ENCODE results near the gene GMNC.

GMNC gene

GRCh38 chr3:190826018-190826417 is 36.5 kb downstream of the GMNC start:
- ATAC-seq (replicated peaks): no peak
- no peak overlapping the region for H3K27ac Mint-ChIP-seq
- H3K36me3 Mint-ChIP-seq (ENCODE audit: insufficient read depth): no peaks in the 10 kb centered on the region
- DNase-seq: no peak
- H3K27me3 Mint-ChIP-seq: no peaks in the 10 kb centered on the region
- H3K4me3 Mint-ChIP-seq: no peak overlapping the region
- H3K9me3 Mint-ChIP-seq: peaks cover 5 to 6% of the 10 kb centered on the region in 2 donors
- no peaks in the 10 kb centered on the region for H3K4me1 Mint-ChIP-seq (ENCODE audit: low read depth in 2 of 2)

GRCh38 chr3:190825386-190826016 is 37.0 kb downstream of the GMNC start:
- Mint-ChIP-seq H3K27ac (no peak overlapping the region), H3K4me3 (no peak overlapping the region), H3K36me3 (ENCODE audit: insufficient read depth) (no peaks in the 10 kb centered on the region), H3K27me3 (no peaks in the 10 kb centered on the region), H3K9me3 (peaks cover 0 to 2% of the 10 kb centered on the region in 2 donors), H3K4me1 (ENCODE audit: low read depth in 2 of 2) (no peaks in the 10 kb centered on the region)
- ATAC-seq (replicated peaks): no peak
- no peak for DNase-seq

GRCh38 chr3:190811775-190812480 is 50.6 kb downstream of the GMNC start:
- no peak for ATAC-seq (replicated peaks)
- Mint-ChIP-seq H3K27ac (no peak overlapping the region), H3K27me3 (no peaks in the 10 kb centered on the region), H3K4me1 (ENCODE audit: low read depth in 2 of 2) (no peaks in the 10 kb centered on the region), H3K4me3 (no peak overlapping the region), H3K36me3 (ENCODE audit: insufficient read depth) (no peaks in the 10 kb centered on the region), H3K9me3 (no peaks in the 10 kb centered on the region)
- no peak for DNase-seq

GRCh38 chr3:190810957-190811356 is 51.5 kb downstream of the GMNC start:
- Mint-ChIP-seq H3K4me3 (no peak overlapping the region), H3K4me1 (ENCODE audit: low read depth in 2 of 2) (no peaks in the 10 kb centered on the region), H3K9me3 (no peaks in the 10 kb centered on the region), H3K27me3 (no peaks in the 10 kb centered on the region), H3K36me3 (ENCODE audit: insufficient read depth) (no peaks in the 10 kb centered on the region), H3K27ac (no peak overlapping the region)
- no peak for ATAC-seq (replicated peaks)
- DNase-seq: no peak

DNA sequence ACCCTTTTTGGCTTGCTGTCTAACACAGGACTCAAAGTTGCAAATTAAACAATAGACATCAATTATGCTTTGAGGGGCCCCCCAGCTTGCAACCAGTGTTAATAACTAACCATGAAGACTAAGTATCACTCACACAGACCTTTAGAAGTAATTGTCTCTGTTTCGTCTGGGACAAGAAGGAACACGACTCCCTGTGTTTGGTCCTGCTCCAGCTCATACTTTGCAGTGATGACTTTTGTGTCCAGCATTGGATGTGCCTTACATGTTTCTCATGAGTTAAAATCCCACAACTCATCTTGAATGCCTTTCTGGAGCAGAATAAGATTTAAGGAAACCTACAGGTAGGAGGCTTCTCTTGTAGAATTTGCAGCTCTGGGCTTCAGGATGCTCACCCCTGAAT is 53.1 kb downstream of the GMNC start:
- H3K36me3 Mint-ChIP-seq (ENCODE audit: insufficient read depth): no peaks in the 10 kb centered on the region
- no peaks in the 10 kb centered on the region for H3K27me3 Mint-ChIP-seq
- no peak for ATAC-seq (replicated peaks)
- no peaks in the 10 kb centered on the region for H3K4me1 Mint-ChIP-seq (ENCODE audit: low read depth in 2 of 2)
- no peak for DNase-seq
- no peaks in the 10 kb centered on the region for H3K9me3 Mint-ChIP-seq
- H3K4me3 Mint-ChIP-seq: no peak overlapping the region
- H3K27ac Mint-ChIP-seq: no peak overlapping the region

DNA sequence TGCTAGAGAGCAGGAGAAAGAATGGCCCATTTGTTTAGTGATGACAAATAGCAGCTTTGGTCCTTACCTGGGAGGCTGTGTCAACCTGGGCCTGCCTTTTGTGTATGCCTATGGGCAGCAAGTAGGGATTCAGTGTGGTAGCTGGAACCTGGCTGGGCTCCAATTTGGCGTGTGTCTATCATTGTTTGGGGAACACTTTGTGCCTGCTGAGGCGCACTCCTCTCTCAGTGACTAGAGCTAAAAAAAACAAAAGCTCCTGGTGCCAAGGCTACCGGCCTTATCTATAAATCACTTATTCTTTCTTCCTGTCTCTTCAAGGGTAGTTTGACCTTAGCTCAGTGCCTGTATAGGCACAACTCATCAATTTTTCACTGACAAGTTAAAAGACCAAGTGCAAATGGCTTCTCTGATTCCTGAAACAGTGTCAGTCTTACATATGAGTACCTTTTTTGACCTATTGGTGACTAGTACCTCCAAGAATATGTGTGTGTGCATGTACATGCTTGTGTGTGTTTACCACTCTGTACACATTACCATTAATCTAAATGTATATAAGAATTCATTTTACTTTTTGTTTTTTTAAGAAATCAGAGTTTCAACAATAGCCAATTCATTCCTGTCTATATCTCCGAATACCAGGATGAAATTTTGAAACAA is 54.6 kb downstream of the GMNC start:
- no peaks in the 10 kb centered on the region for H3K27me3 Mint-ChIP-seq
- no peaks in the 10 kb centered on the region for H3K4me1 Mint-ChIP-seq (ENCODE audit: low read depth in 2 of 2)
- no peak for DNase-seq
- H3K27ac Mint-ChIP-seq: no peak overlapping the region
- peaks cover 0 to 1% of the 10 kb centered on the region in 2 donors for H3K9me3 Mint-ChIP-seq
- H3K36me3 Mint-ChIP-seq (ENCODE audit: insufficient read depth): no peaks in the 10 kb centered on the region
- no peak overlapping the region for H3K4me3 Mint-ChIP-seq
- no peak for ATAC-seq (replicated peaks)

All from effector memory CD8-positive, alpha-beta T cell (primary cell).